ENCODE results near the gene AMPH. TPM values are rescaled to one million over a fixed set of nuclear protein-coding genes. Genes with fewer than 3 reads are reported as not detected.
"Not testable (repeated sequence)": the region's sequence is repeated elsewhere in the genome, so short reads cannot be mapped to it uniquely, and the experiment has no call there.

Gene AMPH
- total and polyA plus RNA-seq, 2 of the 4 experiments (the other 2 are of a cell fraction), result 3.9 to 4.8 TPM

DNA sequence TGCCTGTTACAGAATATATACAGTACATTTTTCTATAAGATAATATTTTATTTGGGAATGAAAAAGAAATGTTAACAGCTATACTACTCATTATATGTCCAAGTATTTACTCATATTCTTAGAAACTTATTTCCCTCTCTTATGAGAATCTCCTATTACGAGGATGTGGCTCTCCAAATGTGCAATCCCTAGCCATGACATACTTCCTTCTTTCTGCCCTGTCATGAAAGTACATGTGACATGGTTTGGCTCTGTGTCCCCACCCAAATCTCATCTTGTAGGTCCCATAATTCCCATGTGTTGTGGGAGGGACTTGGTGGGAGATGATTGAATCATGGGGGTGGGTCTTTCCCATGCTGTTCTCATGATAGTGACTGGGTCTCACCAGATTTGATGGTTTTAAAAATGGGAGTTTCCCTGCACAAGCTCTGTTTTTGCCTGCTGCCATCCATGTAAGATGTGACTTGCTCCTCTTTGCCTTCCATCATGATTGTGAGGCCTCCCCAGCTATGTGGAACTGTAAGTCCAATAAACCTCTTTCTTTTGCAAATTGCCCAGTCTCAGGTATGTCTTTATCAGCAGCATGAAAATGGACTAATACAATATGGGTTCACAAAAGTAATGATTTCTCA is 235.1 kb downstream of the AMPH start:
- dilution Hi-C loops (cut with HindIII; ENCODE audit: low sequenced_read_pairs, unreplicated experiment); H3K14ac ChIP-seq (replicated peaks; ENCODE audit: low read depth, low read length); POLR2A ChIA-PET (ENCODE audit: unreplicated experiment); H4K20me1 ChIP-seq (ENCODE audit: insufficient read depth, low read length); H3K9me3 ChIP-seq (ENCODE audit: control insufficient read depth, insufficient read depth, low read length); H2AFZ ChIP-seq (replicated peaks; ENCODE audit: low read length, poor library complexity); H2BK20ac ChIP-seq (ENCODE audit: low read depth, low read length); H3K23ac ChIP-seq (ENCODE audit: low read depth, low read length); H3K27ac ChIP-seq (ENCODE audit: insufficient read depth, low read length); H4K91ac ChIP-seq (ENCODE audit: insufficient read depth, low read depth, low read length); BruUV-seq (replicated peaks); H3K79me1 ChIP-seq (ENCODE audit: low read depth in 1 of 2, low read length in 2 of 2); H3K4me1 ChIP-seq (ENCODE audit: control insufficient read depth, insufficient read depth, low read length); H3K9me1 ChIP-seq (ENCODE audit: insufficient read depth, low read length); H2AK9ac ChIP-seq (replicated peaks; ENCODE audit: low read depth, low read length, poor library complexity); H2AK5ac ChIP-seq (ENCODE audit: low read depth, low read length); H3K4ac ChIP-seq (ENCODE audit: low read depth, low read length); H2BK15ac ChIP-seq (ENCODE audit: low read depth, low read length); DNase-seq; H3K36me3 ChIP-seq (ENCODE audit: control insufficient read depth, insufficient read depth, low read length); H4K8ac ChIP-seq (ENCODE audit: low read depth in 2 of 2, low read length in 2 of 2); H3K18ac ChIP-seq (ENCODE audit: low read depth, low read length); in situ Hi-C loops (cut with MboI; ENCODE audit: low sequenced_read_pairs); ATAC-seq (ENCODE audit: low read depth); H4K5ac ChIP-seq (ENCODE audit: low read depth, low read length); H3K27me3 ChIP-seq (ENCODE audit: control insufficient read depth, insufficient read depth, low read length); intact Hi-C loops (cut with micrococcal nuclease); H3K4me2 ChIP-seq (ENCODE audit: low read depth, low read length); H3K4me3 ChIP-seq (ENCODE audit: insufficient read depth, low read depth, low read length); H2BK5ac ChIP-seq (ENCODE audit: low read depth, low read length, poor library complexity, severe bottlenecking); H2BK120ac ChIP-seq (ENCODE audit: low read depth, low read length); H3K9ac ChIP-seq (ENCODE audit: low read depth, low read length); H3K56ac ChIP-seq (ENCODE audit: extremely low read depth, insufficient read depth, low read length): not testable (repeated sequence)
- no CpG with 5 or more reads among the region's 1 CpG for WGBS, 2 experiments (ENCODE audit: extremely low coverage in 2 of 2, insufficient read length in 1 of 2)
- CTCF ChIA-PET, result interaction anchor here (0.6 kb wide), 1 partner anchor 27 kb away, joined by 3 read pairs; no protein-coding TSS in a partner anchor
